Measurements from ENCODE around the gene PPEF1. TPM values are rescaled to one million over a fixed set of nuclear protein-coding genes. Genes with fewer than 3 reads are reported as not detected.
A peak's percentile ranks its signal among the peaks of the same experiment; 100 is the strongest.

Gene PPEF1
- total and polyA plus RNA-seq, 9 of the 15 experiments (the other 6 are each of a cell fraction or from before 2014, with no cell fraction given), result not detected

DNA sequence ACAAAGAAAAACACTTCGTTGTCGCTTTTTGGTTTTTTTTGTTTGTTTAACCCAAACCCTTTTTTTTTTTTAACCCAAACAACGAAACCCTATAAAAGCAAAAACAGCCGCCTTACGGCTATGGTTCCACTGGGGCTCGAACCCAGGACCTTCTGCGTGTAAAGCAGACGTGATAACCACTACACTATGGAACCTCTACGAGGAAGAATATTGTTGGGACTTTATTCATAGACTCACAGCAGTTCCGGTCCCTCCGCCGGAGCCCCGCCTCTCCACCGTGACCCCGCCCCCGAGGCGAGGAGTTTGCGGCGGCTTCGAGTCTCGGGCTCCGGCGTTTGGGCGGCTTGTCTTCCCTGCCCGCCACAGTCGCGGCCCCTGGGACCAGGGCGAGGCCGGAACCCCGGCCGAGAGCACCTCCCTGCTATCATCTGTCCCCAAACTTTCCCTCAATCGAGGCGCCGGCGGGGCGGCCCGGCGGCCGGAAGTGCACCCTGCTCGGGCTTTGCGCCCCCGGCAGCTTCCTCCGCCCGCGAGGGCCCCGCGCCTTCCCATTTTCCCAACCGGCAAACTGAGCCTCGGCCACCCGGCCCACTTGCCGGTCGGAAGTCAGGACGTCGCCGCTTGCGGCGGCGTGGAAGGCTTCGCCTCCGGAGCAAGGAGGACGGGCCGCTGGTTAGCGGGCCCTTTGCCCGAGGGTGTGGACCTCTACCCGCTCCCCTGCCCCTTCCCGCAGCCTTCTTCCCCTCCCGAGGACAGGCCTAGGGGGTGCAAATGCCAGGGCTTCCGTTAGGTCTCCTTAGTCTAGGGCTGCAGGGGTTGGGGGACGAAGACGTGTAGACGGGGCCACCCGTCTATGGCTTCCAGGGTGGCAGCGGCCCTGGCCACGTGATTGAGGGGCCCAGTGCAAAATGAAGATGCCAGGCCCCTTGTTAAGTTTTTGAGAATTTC lies 32.4 kb upstream of the PPEF1 start (continued):
- TF ChIP-seq, protein P1, sequence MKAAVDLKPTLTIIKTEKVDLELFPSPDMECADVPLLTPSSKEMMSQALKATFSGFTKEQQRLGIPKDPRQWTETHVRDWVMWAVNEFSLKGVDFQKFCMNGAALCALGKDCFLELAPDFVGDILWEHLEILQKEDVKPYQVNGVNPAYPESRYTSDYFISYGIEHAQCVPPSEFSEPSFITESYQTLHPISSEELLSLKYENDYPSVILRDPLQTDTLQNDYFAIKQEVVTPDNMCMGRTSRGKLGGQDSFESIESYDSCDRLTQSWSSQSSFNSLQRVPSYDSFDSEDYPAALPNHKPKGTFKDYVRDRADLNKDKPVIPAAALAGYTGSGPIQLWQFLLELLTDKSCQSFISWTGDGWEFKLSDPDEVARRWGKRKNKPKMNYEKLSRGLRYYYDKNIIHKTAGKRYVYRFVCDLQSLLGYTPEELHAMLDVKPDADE (conservative IDR thresholded peaks at IDR 0.05; ENCODE audit: control insufficient read depth, low read depth, low read length), result 0 out of 2 replicates have a peak, but pooled peaks have one; percentile 46
- TF ChIP-seq BCOR (IDR thresholded peaks at IDR 0.05) (peak; percentile 73), RAD21 (CRISPR knock-in tag; conservative IDR thresholded peaks at IDR 0.05 in 1 of 2, IDR thresholded peaks at IDR 0.05 in 1 of 2) (no peak), ZNF830 (CRISPR knock-in tag; IDR thresholded peaks at IDR 0.05) (no peak), ZNF589 (CRISPR knock-in tag; IDR thresholded peaks at IDR 0.05; ENCODE audit: low read depth) (no peak), NCOA4 (IDR thresholded peaks at IDR 0.05; ENCODE audit: partially characterized antibody) (no peak), RBM34 (IDR thresholded peaks at IDR 0.05; ENCODE audit: borderline replicate concordance, insufficient read depth, low read length) (no peak), ZNF707 (CRISPR knock-in tag; conservative IDR thresholded peaks at IDR 0.05) (no peak), FOXJ2 (tag; IDR thresholded peaks at IDR 0.05) (no peak), TAF7 (tag; IDR thresholded peaks at IDR 0.05) (no peak), TAF1 (IDR thresholded peaks at IDR 0.05; ENCODE audit: control insufficient read depth, extremely low read depth, insufficient read depth, low read length, severe bottlenecking) (no peak), SMARCE1 (IDR thresholded peaks at IDR 0.05) (no peak), MYC (IDR thresholded peaks at IDR 0.05; ENCODE audit: low read depth, low read length) (no peak), MYC (CRISPR knock-in tag; IDR thresholded peaks at IDR 0.05; ENCODE audit: borderline replicate concordance, low read depth) (no peak), ZNF699 (CRISPR knock-in tag; IDR thresholded peaks at IDR 0.05; ENCODE audit: insufficient replicate concordance) (no peak)
- TF ChIP-seq, protein P2, sequence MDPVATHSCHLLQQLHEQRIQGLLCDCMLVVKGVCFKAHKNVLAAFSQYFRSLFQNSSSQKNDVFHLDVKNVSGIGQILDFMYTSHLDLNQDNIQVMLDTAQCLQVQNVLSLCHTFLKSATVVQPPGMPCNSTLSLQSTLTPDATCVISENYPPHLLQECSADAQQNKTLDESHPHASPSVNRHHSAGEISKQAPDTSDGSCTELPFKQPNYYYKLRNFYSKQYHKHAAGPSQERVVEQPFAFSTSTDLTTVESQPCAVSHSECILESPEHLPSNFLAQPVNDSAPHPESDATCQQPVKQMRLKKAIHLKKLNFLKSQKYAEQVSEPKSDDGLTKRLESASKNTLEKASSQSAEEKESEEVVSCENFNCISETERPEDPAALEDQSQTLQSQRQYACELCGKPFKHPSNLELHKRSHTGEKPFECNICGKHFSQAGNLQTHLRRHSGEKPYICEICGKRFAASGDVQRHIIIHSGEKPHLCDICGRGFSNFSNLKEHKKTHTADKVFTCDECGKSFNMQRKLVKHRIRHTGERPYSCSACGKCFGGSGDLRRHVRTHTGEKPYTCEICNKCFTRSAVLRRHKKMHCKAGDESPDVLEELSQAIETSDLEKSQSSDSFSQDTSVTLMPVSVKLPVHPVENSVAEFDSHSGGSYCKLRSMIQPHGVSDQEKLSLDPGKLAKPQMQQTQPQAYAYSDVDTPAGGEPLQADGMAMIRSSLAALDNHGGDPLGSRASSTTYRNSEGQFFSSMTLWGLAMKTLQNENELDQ (CRISPR knock-in tag; IDR thresholded peaks at IDR 0.05; ENCODE audit: borderline replicate concordance), result no peak
- TF ChIP-seq, protein P3, sequence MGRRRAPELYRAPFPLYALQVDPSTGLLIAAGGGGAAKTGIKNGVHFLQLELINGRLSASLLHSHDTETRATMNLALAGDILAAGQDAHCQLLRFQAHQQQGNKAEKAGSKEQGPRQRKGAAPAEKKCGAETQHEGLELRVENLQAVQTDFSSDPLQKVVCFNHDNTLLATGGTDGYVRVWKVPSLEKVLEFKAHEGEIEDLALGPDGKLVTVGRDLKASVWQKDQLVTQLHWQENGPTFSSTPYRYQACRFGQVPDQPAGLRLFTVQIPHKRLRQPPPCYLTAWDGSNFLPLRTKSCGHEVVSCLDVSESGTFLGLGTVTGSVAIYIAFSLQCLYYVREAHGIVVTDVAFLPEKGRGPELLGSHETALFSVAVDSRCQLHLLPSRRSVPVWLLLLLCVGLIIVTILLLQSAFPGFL (CRISPR knock-in tag; IDR thresholded peaks at IDR 0.05), result no peak
- TF ChIP-seq, protein P4, sequence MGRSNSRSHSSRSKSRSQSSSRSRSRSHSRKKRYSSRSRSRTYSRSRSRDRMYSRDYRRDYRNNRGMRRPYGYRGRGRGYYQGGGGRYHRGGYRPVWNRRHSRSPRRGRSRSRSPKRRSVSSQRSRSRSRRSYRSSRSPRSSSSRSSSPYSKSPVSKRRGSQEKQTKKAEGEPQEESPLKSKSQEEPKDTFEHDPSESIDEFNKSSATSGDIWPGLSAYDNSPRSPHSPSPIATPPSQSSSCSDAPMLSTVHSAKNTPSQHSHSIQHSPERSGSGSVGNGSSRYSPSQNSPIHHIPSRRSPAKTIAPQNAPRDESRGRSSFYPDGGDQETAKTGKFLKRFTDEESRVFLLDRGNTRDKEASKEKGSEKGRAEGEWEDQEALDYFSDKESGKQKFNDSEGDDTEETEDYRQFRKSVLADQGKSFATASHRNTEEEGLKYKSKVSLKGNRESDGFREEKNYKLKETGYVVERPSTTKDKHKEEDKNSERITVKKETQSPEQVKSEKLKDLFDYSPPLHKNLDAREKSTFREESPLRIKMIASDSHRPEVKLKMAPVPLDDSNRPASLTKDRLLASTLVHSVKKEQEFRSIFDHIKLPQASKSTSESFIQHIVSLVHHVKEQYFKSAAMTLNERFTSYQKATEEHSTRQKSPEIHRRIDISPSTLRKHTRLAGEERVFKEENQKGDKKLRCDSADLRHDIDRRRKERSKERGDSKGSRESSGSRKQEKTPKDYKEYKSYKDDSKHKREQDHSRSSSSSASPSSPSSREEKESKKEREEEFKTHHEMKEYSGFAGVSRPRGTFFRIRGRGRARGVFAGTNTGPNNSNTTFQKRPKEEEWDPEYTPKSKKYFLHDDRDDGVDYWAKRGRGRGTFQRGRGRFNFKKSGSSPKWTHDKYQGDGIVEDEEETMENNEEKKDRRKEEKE (IDR thresholded peaks at IDR 0.05; ENCODE audit: borderline replicate concordance in 1 of 2, control insufficient read depth in 1 of 2, low read depth in 2 of 2, low read length in 1 of 2), result no peak
